GM18873 (cell line): ENCODE measurements around the gene PTH1R.

ENCODE experiments used
- ATAC-seq: cut with Tn5 transposase; IDR thresholded peaks from one replicate; pipeline ENCODE4 v1.9.1; 2021; ENCODE audit warnings: mild to moderate bottlenecking, moderate library complexity, moderate number of reproducible peaks; ENCODE audit not compliant: unreplicated experiment, low FRiP score

PTH1R gene

DNA sequence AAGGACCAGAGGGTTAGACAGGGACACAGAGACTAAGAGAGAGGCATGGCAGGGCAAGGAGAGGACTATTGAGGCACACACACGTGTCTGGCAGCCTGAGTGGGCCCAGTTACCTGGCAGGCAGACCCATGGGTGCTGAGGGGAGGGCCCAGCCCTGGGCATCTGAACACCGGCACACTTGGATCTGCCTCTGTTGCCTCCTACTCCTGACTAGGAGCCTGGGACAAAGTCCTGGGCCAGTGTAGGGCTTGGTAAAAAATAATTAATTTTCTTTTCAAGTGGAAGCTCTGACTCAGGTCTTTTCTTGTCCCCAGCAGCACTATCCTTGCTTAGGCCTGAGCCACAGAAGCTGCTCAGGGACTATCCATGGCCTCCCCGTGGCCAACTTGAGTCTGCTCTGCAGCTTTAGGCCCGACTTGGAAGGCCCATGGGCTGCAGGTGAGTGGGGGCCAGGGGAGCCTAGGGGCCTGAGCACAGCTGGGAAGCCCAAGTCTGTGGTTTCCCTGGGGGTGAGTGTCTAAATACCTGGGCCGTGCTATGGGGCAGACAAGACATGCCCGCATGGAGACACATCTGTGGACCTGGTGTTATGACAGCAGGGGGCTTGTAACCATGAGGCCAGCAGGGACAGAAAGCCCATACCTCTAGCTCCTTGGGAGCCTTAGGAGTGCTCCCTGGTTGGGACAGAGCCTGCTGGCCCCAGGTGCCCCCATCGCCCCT is at the start of gene PTH1R:
TSS of gene PTH1R (plus strand) at position 316 of the 720 bp plus-strand sequence. CDS start 5,839 bp downstream, outside the sequence.
- ATAC-seq, result no peak

DNA sequence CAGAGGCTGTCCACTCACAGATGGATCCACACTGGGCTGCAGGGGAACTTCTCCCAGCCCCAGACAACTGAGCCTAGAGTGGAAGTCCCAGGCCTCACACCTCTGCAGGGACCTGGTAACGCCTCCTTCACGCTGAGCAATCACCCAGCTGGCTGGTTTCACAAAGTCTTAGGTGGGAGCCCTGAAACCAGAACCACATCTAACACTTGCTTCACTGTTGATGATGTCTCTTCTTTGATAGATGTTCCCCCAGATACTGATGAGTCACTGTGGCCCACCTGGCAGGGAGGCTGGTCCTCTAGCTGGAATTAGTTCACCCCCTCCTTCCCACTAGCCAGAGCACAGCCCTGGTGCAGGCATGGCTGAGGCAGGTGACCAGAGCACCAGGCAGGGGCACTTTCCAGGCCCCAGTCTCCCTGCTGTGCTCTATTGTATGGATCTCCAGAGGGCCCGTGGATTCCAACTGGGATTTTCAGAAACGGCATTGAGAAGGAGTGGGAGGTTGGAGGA is 47.8 kb upstream of the PTH1R start:
- no peak for ATAC-seq

DNA sequence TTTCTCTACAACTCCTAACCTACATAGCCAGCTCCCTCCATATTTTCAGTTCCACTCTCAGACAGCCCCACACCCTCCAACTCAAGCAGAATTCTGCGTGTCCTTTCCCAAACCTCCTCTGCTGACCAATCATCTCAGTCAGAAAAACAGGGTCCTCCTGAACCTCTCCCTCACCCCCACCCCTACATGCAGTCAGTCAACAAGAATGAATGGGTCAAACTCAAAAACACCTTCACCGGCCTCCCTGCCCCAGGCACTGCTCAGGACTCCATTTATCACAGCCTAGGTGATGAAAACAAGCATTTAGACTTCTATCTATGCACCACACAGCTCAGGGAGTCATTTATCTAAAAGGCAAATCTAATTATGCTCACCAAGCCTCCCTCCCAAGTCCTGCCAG is 46.7 kb upstream of the PTH1R start:
- ATAC-seq, result no peak

DNA sequence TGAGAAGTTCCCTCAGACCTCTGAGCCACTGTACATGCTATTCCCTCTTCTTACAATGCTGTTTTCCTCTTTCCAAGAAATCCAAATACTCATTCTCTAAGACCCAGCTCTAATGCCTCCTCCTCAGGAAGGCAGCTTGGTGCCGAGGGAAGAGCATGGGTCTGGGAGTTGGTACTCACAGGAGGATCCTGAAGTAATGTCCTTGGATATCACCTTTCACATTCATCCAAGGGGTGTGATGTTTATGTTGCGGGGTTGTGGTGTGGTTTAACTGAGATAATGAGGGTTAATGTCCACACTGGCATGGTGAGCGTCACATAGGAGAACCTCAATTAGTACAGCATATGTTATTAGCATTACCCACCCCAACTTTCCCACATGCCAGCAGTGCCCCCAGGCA is 46.2 kb upstream of the PTH1R start:
- no peak for ATAC-seq

DNA sequence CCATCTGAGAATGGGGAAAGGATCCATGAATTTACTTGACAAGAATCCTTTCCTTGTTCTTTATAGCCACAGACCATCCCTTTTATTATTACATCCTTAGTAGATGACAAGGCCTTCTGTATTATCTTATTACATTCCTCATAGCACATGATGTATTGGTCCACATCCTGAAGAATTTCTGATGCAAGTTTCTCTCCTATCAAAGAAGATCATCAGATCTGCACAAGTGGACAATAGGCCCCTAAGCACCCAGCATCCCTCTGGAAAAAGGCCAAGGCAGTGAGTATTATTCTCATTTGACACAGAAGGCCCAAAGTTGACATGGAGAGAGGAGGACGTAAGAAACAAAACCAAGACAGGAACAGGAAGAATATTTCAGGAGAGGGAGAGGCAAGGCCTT is 45.7 kb upstream of the PTH1R start:
- ATAC-seq, result no peak

DNA sequence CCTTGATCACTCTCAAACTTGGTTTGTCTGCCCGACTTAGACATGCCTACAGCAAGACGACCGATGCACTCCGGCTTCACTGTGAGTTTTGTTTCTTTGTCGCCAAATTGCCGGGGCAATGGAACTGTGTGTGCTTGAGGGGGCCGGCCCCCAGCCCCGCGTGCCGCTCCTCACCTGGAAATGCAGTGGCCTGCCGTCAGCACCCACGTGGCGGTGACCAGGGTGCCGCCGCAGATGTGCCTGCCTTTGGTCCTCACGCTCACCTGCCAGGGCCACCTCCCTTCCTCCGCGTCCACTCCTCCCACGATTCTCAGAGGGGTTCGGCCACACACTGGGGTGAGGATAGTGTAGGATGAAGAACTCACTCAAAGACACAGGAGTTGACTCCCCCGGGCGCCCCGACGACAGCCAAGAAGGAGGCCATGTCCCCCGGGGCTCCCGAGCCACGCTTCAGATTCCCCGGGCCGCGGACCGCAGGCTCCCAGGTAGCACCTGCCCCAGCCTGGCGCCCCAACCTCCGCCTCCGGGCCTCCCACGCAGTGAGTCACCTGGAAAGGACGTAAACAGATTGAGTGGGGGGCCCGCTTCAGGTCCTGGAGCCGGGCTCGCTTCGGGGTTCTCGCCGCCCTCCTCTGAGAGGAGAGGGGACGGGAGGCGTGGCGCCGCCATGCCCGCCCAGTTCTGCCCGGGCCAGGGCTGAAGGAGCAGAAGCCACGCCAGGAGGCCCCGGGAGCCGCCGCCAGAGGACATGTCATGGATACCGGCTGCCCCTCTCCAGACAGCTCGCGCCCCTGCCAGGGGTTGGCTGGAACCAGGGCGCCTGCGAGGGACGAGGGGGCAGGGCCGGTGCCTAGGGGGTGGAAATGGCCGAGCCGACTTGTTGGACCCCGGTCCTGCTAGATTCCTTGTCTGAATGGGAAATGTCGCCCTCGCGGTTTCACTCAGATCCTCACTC is 43.9 kb upstream of the PTH1R start:
- no peak for ATAC-seq

DNA sequence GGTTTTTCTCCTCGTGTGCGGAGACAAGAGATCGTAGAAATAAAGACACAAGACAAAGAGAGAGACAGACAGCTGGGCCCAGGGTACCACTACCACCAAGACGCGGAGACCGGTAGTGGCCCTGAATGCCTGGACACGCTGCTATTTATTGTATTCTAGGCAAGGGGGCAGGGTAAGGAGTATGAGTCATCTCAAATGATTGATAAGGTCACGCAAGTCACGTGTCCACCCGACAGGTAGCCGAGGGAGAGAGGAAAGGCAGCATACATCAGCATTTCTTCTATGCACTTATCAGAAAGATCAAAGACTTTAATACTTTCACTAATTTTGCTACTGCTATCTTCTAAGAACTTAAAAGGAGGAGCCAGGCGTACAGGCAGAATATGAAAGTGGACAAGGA is 42.5 kb upstream of the PTH1R start:
- no peak for ATAC-seq

DNA sequence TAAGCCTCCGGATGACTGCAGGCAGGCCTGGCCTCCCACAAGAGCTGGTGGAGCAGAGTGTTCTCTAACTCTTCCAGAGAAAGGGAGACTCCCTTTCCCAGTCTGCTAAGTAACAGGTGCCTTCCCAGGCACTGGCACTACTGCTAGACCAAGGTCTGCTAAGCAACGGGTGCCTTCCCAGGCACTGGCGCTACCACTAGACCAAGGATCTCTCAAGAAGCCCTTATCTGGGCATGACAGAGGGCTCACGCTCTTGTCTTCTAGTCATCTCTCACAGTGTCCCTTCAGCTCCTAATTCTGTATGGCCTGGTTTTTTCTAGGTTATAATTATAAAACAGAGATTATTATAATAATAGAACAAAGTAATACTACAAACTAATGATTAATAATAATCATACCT is 42.0 kb upstream of the PTH1R start:
- no peak for ATAC-seq

DNA sequence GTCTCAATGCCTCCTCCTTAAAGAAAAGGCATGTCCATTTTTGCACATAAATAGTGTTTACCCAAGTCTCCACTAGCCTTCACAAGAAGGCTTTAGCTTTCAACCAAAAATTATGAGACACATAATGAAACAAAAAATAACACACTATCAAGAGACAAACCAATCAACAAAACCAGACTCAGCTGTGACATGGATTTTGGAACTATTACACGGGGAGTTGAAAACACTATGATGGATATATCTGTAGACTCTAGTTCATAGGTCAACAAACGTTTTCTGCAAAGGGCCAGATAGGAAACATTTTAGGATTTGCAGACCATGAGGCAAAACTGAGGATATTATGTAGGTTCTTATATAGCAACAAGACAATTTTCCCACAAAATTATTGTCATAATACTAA is 39.2 kb upstream of the PTH1R start:
- no peak for ATAC-seq

DNA sequence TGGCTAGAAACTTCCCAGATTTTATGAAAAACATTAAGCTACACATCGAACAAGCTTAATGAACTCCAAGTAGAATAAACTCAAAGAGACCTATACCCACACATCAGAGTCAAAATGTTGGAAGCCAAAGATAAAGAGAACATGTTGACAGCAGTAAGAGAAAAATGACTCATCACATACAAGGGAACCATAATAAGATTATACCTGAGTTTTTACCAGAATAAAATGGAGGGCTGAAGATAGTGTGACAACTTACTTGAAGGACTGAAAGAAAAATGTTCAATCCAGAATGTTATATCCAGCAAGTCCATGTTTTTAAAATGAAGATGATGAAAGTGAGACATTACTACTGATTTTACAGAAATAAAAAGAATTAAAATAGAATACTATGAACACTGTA is 37.0 kb upstream of the PTH1R start:
- no peak for ATAC-seq

DNA sequence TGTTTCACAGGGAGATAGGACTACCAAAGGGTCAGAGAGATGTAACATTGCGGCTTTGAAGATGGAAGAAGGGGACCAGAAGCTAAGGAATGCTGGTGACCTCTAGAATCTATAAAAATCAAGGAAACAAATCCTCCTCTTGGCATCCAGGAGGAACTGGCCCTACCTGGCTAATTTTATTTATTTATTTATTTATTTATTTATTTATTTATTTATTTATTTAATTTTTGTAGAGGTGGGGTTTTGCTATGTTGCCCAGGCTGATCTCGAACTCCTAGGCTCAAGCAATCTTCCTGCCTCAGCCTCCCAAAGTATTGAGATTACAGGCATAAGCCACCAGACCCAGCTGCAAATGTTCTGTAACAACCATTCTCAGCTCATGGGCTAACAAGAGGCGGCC is 34.0 kb upstream of the PTH1R start:
- ATAC-seq, result no peak

DNA sequence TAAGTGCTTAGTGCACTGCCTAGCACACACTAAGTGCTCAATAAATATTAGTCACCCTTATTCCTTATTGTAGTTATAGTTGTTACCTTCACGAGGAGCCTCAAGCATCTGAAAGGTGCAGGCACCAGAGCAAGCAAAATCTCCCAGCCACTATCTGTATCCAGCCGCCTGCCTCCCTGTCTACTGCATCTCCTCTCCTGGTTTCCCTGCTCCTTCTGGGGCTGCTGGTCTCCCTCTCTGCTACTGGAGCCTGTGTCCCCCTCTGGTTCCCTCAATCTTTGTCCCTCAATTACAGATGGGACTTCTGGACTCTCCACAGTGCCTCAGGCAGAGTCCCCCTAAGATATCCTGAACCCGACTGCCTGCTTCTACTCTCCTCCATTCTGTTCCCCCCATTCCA is 33.1 kb upstream of the PTH1R start:
- ATAC-seq, result no peak

DNA sequence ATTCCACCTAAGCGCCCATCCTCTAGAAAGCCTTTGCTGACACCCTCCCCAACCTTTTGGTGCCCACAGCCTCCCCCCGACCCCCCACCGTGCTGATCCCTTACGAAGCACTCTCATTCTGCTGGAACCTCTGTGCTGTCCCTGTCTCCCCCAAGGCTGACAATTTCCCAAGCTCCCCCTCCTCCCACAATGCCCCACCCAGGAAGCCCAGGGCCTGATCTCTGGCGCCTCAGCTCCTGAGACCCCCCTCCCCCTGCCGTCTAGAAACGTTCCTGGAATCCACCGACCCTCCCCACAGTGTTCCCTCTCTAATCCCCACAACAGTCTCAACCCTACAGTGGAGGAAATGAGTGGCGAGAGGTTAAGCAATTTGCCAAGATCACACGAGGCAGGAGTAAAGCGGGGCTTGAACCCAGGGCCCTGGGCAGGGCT is 32.6 kb upstream of the PTH1R start:
- ATAC-seq, result no peak

DNA sequence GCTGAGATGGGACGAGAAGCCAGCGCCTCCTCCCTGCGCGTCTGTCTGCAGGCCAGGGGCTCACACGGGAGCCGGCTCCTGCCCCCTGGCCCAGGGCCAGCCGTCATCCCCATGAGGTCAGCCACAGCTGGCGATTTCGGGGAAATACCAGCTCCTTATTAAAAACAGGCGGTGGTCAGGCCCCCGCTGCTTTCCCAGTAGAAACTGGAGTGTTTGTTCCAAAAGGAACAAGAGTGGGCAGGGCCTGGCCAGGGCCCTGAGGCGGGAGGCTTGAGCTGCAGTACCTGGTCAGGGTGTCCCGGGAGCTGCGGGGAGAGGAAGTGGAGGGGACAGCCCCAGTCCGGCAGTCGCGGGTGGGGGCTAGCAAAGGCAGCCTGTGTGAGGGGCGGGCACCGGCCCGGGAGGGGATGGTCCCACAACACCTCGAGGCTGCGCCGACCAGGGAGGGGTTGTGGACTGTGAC is 32.1 kb upstream of the PTH1R start:
- ATAC-seq, result no peak

DNA sequence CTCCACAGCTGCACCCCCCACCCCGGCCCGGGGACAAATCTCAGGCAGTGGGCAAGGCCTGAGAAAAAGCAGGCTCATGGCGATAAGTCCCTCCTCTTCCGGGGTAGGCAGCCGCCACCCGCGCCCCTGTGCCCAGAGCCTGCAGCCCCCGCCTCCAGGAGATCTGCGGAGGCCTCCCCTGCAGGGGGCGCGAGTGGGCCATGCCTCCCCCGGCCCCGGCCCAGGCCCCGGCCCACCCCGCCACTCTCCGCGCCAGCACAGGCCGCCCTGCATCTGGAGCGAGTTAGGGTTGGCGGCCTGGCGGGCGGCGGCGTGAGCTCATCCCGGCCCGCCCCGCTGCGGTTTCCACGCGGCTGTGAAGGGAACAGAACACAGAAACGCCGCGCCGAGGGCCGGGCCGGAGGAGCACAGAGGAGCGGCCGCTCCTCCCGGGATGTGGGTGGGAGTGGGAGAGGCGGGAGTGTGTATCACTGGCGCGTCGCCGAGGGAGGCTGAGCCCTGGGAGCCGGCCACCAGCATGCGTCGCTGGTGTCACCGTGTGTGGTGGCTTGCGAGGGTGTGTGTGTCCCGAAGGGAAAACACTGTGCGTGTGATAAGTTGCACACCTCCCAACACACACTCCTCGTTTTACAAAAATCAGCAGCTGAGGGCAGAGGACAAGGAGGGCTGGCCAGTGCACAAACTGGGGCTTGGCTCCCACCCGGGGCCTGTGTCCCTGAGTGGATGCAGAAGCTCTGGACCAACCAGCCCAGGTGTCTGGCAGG is 31.5 kb upstream of the PTH1R start:
- no peak for ATAC-seq

DNA sequence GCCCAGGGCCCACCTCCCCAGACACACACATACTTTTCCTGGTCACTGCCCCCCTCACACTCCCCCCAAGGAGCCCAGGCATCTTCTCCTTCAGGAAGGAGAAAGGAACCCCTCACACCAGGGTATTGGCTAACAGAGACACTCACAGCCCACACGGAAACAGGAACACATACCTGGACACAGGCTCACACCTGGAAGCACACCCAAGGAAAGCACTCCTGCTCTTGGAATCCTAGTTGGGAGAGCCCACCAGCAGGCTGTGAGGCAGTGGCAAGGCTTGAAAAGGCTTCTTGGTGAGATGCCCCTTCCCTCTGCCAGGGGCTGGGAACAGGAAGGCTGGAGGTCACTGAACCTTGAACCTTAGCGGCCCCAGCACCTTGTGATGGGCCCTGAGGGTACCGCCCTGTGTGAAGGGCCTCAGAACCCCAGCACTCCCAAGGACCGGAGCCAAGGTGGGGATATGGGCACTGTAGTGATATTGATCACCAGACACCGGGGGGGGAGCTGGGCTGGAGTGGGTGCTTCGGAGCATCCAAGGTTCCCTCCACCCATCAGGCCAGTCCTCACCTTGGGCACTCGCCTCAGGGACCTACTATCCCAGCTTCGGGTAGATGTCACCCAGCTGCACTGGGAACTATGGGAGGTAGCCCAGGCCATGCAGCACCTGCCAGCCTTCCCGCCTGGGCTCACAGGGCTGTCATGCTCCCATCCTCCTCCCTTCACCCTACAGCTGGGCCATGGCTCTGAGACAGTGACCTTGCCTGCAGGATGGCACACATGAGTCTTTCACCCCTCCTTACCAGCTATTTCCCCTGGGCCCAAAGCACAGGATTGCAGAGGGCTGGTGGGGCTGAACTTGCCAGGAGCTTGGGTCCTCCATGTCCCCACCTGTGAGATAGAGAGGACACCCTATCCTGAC is 30.6 kb upstream of the PTH1R start:
- ATAC-seq, result no peak

DNA sequence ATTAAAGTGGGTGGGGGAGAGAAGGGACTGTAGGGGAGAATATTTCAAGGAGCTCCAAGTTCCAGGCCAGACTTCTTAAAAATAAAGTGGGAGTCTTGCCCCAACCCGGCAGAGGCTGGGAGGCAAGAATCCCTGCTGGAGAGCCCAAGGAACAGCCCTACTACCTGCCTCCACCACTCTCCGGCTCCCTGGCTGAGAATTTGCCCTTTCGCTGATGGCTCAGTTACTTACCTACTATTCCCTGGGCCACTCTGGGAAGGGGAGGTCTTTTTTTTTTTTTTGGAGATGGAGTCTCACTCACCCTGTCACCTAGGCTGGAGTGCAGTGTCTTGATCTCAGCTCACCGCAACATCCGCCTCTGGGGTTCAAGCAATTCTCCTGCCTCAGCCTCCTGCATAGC is 29.8 kb upstream of the PTH1R start:
- no peak for ATAC-seq

DNA sequence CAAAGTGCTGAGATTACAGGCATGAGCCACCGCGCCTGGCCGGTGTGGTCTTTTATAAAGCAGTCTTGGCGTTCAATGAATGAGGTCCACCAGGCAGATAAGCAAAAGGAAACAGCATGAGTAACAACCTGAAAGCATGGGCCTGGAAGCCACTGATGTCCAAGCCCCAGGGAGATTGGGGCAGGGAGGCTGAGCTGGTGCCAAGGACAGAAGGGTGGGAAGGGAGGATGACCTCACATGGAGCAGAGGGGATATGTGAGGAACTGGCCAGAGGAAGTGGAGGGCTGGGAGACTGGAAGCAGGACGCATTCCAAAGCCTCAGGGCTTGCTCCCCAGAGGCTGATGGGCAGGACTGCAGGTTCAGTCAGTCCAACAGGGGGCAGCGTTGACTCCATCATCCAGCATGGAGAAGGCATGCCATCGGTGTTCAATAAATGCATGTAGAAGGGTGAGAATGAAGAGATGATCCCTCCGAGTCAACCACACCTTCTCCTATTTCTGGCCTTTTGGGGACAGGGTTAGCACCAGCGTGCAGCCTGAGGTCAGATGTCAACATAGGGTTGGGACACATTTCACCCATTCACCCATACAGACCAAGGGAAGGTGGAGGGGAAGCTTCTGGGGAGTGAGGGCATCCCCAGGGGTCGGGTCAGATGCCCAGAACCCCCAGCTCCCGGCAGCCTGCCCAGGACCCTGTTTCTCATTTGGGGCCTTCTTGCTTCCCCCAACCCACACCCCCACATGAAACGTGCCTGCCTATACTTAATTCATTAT is 29.1 kb upstream of the PTH1R start:
- no peak for ATAC-seq
